ENCODE measurements around the gene CDC14A.

GRCh38 chr1:100382657-100383056 is 30.4 kb downstream of the CDC14A start:
- TF ChIP-seq CTCF (IDR thresholded peaks at IDR 0.05) (no peak), EP300 (IDR thresholded peaks at IDR 0.05) (no peak), POLR2AphosphoS5 (IDR thresholded peaks at IDR 0.05) (no peak)
